Prostate gland (tissue), 2 donors: ENCODE measurements around the gene ANO10. TPM values are rescaled to one million over a fixed set of nuclear protein-coding genes. Genes with fewer than 3 reads are reported as not detected.

Experiments used
- DNase-seq: peaks from one replicate; pipeline ENCODE4 v3.0.0-alpha.2; 2019; ENCODE audit warnings: low spot score
- H3K27ac ChIP-seq, 2 donors: fragments of 200-600 bp; sonication (generic); 2 replicates each; pipeline ENCODE4 v1.5.1; 2017 to 2019
- H3K27me3 ChIP-seq: fragments of 200-600 bp; sonication (generic); replicated peaks from 2 replicates; pipeline ENCODE4 v1.5.1; 2019; ENCODE audit not compliant: insufficient read depth
- H3K36me3 ChIP-seq, 2 donors: fragments of 200-600 bp; sonication (generic); 1 replicate in 1 of 2; 2 replicates in 1 of 2; pipeline versions ENCODE4 v1.5.1 to v1.8.1; 2017 to 2019
- H3K4me1 ChIP-seq: fragments of 200-600 bp; sonication (generic); replicated peaks from 2 replicates; pipeline ENCODE4 v1.5.1; 2019
- H3K4me3 ChIP-seq, 2 donors: fragments of 200-600 bp; sonication (generic); 2 replicates each; pipeline ENCODE4 v1.5.1; 2017 to 2019
- H3K9me3 ChIP-seq: fragments of 200-600 bp; sonication (generic); 2 replicates; pipeline ENCODE4 v1.5.1; 2017
- POLR2A ChIP-seq: fragments of 450-650 bp; IDR thresholded peaks from one replicate; pipeline ENCODE4 v1.6.1; 2016; ENCODE audit warnings: antibody characterized with exemption, mild to moderate bottlenecking
- POLR2AphosphoS5 ChIP-seq: sonication (generic); formaldehyde crosslinking; IDR thresholded peaks from one replicate; pipeline ENCODE4 v1.6.1; 2017; ENCODE audit warnings: antibody characterized with exemption
- WGBS: methylation state at CpG from one replicate; pipeline ENCODE4 v1.1.5; 2018; 5-methylcytosine and 5-hydroxymethylcytosine counted together
- intact Hi-C: fragments of 100-400 bp; cut with DNase I; formaldehyde crosslinking; loops from one replicate; pipeline ENCODE4 v1.14.2; 2022
- small RNA-seq, 2 donors: library from RNA; depleted of rRNA; stranded (forward); fragments of <200 nt; gene quantifications; one replicate each; pipeline ENCODE3, GENCODE V24; 2016
- total RNA-seq, 2 donors: library from RNA; depleted of rRNA; stranded (reverse); fragments of >200 nt; gene quantifications; one replicate each; pipeline ENCODE4 v1.1.0, GENCODE V29; 2016
- TF ChIP-seq, protein P1 (sequence below), 4 experiments: fragments of 200-600 bp in 2 of 4; fragments of 450-650 bp in 2 of 4; sonication (generic) in 2 of 4; IDR thresholded peaks; 1 replicate in 3 of 4; 2 replicates in 1 of 4; pipeline ENCODE4 v1.5.1; 2016 to 2019; ENCODE audit warnings: antibody characterized with exemption in 4 of 4, mild to moderate bottlenecking in 2 of 4, moderate library complexity in 2 of 4

Gene ANO10
- total RNA-seq, 2 donors from 2014 or later: 12.4 to 17.7 TPM

DNA sequence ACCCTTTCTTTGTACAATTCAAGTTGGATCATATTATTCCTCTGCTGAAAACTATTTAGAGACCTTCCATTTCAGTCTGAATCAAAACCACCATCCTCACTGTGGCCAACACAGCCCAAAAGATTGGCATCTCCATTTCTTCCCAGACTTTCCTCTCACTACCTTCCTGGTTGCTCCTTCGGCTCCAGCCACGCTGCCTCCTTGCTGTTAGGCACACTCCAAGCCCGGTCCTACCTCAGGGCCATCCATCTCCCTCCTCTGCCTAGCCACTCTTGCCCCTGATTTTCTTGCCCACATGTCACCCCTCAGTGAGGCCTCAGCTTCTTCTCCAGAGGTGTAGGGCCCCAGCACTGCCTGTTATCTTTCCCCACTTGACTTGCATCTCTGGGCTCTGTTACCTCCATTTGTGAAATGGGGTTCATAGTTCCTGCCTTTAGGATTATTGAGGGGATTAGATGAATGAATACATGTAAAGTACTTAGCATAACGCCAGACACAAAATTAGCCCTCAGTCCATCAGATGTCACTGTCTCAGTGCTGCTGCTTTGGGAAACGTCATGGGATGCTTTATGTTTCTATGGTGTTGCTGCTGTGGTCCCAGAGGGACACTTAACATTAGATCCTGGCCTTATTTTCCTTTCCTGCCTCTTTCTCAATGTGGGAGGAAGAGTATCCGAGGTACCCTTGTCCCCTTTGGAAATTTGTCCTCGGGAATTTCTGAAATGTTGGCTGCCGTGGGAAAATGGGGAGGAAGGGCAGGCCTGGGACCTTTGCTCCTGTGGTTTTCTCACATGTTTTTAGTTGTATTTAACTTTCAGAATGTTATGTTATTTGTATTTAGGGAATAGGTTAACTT is 304.1 kb downstream of the ANO10 start:
- intact Hi-C loops: no loop called here
- DNase-seq: no peak
- Histone ChIP-seq H3K27ac (no peak overlapping the region), H3K36me3 (no peaks in the 10 kb centered on the region), H3K4me1 (no peaks in the 10 kb centered on the region), H3K4me3 (no peak overlapping the region), H3K27me3 (no peaks in the 10 kb centered on the region), H3K9me3 (no peaks in the 10 kb centered on the region)
- no peak for TF ChIP-seq POLR2AphosphoS5
- no peak for TF ChIP-seq POLR2A
- TF ChIP-seq, protein P1, sequence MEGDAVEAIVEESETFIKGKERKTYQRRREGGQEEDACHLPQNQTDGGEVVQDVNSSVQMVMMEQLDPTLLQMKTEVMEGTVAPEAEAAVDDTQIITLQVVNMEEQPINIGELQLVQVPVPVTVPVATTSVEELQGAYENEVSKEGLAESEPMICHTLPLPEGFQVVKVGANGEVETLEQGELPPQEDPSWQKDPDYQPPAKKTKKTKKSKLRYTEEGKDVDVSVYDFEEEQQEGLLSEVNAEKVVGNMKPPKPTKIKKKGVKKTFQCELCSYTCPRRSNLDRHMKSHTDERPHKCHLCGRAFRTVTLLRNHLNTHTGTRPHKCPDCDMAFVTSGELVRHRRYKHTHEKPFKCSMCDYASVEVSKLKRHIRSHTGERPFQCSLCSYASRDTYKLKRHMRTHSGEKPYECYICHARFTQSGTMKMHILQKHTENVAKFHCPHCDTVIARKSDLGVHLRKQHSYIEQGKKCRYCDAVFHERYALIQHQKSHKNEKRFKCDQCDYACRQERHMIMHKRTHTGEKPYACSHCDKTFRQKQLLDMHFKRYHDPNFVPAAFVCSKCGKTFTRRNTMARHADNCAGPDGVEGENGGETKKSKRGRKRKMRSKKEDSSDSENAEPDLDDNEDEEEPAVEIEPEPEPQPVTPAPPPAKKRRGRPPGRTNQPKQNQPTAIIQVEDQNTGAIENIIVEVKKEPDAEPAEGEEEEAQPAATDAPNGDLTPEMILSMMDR (IDR thresholded peaks at IDR 0.05): no peak
- WGBS: 74% methylated on average over 8 of the region's 8 CpGs

DNA sequence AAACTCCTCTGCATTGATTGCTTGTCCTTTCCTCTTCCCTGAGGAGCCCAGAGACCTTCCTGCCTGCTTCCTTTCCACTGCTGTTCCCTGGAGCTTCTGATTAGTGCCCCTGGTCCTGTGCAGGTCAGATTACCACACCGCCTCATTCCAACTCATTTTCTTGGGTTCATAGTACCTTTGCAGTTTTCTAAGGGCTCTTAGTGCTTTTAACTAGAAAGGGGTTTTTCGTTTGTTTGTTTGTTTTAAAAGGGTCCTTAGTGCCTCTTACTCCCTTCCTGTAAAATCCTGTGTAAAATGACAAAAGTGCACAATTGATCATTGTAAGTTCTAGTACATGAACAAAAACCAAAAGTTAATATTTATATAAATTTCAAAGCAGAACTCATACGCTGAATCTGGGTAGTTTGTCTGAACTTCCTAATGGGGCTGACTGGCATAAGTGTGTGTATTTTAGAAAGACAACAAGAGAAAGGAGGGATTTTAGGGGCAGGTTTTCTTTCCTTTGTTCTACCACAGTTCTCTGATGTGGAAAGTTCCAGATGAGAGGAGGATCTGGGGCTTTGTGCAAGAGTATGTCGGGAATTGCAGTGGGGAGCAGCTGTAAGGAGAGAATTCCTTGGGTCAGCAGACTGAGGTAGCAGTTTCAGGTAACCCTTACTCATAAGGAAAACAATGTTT is 304.9 kb downstream of the ANO10 start:
- no peak overlapping the region for H3K27ac ChIP-seq
- 73% methylated on average over 4 of the region's 4 CpGs for WGBS

More for the DNA sequence above, 304.9 kb downstream of the ANO10 start:
- DNase-seq: no peak
- TF ChIP-seq POLR2AphosphoS5 (no peak), POLR2A (no peak)
- TF ChIP-seq, protein P1 (IDR thresholded peaks at IDR 0.05): no peak
- H3K36me3 ChIP-seq: no peaks in the 10 kb centered on the region
- intact Hi-C loops: no loop called here
- no peaks in the 10 kb centered on the region for H3K4me1 ChIP-seq
- H3K27me3 ChIP-seq: no peaks in the 10 kb centered on the region
- H3K9me3 ChIP-seq: no peaks in the 10 kb centered on the region
- no peak overlapping the region for H3K4me3 ChIP-seq

Small RNA genes lying within 50 kb of the gene (small RNA-seq; reads per million reads assigned to genes)
- gene RF00019: 0 reads per million in 2 donors

Other genes starting within 250 kb of the ANO10 start
- gene ABHD5, start 68.9 kb upstream of the ANO10 start, total RNA-seq: 10 to 100 TPM; 10.7 to 20.6 TPM